ENCODE data around the gene GTPBP3.
"Not testable (repeated sequence)": the region's sequence is repeated elsewhere in the genome, so short reads cannot be mapped to it uniquely, and the experiment has no call there.

Gene GTPBP3

GRCh38 chr19:17348700-17349099 is 11.3 kb downstream of the GTPBP3 start:
- DNase-seq = no peak

DNA sequence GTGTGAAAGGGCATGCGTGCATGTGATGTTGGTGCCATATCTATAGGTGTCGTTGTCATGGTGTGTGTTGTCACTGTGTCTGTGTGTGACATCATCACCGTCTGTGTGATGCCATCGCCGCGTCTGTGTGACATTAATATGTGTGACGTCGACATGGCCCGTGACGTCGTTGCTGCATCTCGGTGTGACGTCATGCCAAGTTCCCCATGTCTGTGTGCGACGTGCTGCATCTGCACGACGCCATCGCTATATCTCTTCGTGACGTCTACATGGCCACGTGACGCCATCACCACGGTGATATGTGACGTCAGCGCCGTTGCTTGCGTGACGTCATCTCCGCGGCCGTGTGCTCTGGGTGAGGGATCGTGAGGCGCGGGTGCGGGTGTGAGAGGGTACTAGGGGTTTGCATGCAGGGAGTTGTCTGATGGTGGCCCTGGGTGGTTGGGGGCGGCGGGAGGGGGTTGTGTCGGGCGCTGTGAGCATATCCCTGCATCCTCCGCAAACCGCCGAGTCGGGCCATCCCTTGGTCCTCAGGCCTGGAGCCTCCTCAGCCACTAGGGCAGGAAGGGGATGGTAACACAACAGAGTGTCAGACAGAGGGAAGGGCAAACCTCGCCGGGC is 14.6 kb downstream of the GTPBP3 start:
- DNase-seq = no peak

DNA sequence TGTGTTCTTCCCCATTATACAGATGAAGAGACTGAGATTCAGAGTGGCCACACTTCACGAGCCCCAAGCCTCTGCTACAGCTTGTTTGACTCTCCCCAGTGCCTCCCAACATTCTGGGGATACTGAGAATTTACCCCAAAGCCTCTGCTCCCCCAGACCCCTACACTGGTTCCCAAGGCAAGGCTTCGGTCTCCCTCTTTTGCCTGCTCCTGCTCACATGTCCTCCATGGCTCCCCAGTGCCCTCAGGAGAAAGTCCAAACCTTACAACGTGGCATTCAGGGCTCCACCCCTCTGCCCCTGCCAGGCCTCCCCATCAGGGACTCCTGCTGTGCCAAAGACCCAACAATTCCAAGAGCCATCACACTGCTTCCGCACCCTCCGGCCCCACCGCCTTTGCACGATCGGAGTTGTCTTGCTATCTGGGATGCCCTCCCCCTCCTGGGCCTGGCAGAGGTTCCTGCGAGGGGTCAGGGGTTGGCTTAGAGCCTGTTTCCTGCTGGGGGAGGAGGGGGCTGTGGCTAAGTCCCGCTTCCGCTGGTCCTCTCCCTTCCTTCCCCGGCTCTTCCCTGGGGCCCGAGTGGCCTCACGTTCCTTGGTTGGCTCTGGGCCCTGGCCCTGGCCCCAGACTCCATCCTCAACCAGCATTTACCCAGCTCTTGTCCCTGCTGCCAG is 15.4 kb downstream of the GTPBP3 start:
- DNase-seq = no peak

DNA sequence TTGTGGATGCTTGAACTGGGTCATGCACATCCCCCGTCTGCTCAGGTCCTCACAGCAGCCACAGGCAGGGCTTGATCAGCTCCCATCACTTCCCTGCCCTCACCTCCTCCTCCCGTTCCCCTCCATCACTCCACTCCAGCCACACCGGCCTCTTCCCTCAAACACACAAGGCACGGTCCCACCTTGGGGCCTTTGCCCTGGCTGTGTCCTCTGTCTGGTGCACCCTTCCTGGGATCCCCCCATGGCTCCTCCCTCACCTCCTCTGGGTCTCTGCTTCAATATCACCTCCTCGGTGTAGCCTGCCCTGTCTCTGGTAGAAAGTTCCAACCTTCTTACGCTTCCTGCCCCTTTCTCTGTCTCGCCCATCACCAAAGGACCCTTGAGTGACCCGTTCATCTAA is 16.0 kb downstream of the GTPBP3 start:
- DNase-seq = no peak

DNA sequence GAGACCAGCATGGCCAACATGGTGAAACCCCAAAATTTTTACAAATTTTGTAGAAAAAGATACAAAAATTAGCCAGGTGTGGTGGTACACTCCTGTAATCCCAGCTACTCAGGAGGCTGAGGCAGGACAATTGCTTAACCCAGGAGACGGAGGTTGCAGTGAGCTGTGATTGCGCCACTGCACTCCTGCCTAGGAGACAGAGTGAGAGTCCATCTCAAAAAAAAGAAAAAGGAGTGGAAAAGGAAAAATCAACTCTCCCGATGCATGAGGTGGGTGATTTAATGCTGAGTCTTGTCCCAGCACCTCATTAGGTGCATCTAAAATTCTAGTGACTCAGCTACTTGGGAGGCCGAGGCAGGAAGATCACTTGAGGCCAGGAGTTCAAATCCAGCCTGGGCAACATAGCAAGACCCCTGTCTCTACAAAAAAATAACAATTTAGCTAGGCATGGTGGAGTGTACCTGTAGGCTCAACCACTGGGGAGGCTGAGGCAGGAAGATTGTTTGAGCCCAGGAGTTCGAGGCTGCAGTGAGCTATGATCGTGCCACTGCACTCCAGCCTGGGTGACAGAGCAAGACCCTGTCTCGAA is 19.8 kb downstream of the GTPBP3 start:
- DNase-seq = no peak

DNA sequence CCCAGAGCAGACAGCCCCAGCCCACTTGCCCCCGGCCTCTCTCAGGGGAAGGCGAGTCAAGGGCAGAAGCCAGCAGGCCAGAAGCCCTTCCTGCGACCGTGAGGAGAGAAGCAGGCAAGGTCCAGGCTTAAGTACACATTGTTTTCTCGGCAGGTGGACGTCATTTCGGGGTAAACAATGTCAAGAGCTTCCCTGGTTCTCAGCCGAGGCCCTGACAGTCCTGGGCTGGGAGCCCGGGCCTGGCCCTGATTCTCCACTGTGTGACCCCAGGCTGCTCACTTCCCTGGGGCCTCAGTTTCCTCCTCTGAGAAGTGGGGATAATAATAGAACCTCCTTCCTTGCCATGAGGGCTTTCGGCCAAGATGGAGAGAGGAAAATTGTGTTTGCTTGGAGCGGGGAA is 20.4 kb downstream of the GTPBP3 start:
- no peak for DNase-seq

GRCh38 chr19:17358395-17358794 is 21.0 kb downstream of the GTPBP3 start:
- no peak for DNase-seq

DNA sequence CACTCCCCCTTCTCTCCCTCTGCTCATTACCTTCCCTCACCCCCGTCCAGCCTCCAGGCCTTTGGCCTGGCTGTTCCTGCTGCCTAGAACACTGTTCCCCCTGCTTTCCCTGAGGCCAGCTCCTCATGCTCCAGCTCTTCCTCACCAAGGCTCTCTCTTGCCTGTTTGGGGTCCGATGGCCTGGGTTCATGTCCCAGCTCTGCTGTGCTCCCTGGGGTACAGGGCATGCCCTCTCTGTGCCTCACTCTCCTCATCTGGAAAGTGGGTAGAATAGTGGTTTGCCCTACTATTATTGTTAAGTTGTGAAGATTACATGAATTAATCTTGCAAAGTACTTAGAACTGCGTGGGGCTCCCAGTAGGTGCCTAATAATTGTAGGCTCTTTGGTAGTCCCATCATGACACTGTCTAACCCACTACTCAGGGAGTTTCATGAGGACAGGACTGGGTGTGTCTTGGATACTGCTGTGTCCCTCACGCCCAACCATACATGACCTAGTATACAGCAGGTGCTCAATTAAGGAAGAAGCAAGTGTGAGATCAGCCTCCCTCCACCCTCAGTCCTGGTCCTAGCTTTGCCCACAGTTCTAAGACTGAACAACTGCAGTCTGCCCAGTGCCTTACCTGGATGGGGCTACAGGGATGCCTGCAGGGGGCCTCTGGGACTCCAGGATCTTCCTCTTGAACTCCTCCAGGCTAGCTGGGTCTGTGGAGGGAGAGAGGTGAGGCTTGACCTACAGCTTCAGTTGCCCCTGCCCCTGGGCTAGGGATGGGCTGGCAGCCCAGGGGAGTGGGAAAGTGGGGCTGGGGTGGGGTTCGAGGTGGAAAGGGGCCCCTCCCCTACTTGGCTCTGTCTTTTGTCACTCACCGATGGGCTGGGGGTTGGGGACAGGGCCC is 22.8 kb downstream of the GTPBP3 start:
- no peak for DNase-seq

DNA sequence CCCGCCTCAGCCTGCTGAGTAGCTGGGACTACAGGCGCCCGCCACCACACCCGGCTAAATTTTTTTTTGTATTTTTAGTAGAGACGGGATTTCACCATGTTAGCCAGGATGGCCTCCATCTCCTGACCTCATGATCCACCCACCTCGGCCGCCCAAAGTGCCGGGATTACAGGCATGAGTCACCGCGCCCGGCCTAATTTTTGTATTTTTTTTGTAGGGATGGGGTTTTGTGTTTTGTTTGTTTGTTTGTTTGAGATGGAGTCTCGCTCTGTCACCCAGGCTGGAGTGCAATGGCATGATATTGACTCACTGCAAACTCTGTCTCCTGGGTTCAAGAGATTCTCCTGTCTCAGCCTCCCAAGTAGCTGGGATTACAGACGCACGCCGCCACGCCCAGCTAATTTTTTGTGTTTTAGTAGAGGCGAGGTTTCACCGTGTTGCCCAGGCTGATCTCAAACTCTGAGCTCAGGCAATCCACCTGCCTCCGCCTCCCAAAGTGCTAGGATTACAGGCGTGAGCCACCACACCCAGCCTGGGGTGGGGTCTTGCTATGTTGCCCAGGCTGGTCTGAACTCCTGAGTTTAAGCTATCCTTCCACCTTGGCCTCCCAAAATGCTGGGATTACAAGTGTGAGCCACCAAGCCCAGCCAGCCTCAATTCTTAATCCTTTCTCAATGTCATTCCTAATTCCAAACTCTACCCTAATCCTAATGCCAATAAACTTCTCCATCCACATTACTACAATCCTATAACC is 26.7 kb downstream of the GTPBP3 start:
- DNase-seq = not testable (repeated sequence)

DNA sequence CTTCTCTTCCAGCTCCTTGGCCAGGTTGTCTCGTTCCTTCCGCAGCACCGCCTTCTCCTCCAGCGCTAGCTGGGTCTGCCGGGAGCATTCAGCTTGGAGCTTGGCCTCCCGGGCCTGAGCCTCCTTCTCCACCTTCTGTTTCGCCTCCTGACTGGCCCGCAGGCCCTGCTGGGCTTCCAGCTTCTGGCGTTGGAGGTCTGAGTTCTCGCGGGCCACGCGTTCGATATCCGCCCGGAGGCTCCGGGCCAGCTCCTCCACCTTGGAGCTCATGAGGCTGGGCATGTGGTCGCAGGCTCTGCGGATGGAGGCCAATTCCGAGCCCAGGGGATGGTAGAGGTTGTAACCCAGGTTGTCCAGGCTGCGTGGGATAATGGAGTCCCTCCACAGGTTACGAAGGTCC is 28.0 kb downstream of the GTPBP3 start:
- DNase-seq = no peak

GRCh38 chr19:17370026-17370587 is 32.8 kb downstream of the GTPBP3 start:
- DNase-seq = no peak

DNA sequence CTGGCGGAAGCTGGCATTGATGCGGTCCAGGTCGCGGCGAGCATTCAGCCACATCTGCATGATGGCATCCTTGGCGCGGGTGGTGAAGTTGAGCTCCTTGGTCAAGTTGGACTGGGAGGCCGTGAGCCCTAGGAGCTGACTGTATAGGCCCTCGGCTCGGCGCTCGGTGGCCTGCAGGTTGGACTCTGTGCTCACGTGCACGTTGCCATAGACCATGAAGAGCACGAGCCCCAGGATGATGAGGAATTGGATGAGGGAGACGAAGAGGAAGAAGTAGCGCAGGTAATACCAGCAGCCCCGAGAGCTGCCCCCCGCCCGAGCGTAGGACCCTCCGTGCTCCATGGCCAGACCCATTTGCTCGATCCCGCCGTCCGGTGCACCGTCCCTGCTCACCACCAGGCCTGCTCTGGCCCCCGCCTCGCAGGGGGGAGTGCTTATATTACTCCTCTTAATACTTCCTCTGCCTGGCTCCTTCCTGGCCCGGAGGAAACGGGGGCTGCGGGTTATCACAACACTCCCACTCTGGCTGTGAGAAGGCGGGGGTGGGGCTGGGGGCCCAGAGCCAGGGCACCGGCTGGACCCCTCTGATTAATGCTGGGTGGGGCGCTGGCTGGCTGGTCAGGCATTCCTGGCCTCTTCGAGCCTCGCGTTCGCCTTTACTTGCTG is 39.7 kb downstream of the GTPBP3 start, which contains the start of gene PLVAP:
Gene PLVAP (minus strand): TSS at position 408 of the 666 bp plus-strand sequence. CDS start 54 bp downstream, at position 354.
- DNase-seq = no peak

- DNase-seq = no peak
These were observed 40.9 kb downstream of the GTPBP3 start for GRCh38 chr19:17378271-17378670.

DNA sequence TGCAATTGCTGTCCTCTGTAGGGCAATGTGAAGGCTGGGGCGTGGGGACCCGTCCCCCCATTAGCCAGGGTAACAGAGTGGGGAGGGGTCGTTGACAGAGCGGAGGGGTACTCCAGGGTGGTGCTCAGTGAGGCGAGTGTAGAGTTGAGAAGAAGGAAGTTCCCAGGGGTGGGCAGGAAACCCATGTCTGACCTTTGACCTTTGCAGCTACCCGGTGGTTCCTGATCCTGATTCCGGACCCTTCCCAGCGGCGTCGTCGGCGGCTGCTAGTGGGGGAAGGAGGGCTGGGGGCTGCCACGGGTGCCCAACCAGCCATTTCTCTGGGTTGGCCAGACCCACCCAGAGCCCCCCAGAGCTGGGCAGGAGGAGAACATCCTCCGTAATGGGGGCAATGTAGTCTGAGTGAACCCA is 41.9 kb downstream of the GTPBP3 start:
- no peak for DNase-seq

DNA sequence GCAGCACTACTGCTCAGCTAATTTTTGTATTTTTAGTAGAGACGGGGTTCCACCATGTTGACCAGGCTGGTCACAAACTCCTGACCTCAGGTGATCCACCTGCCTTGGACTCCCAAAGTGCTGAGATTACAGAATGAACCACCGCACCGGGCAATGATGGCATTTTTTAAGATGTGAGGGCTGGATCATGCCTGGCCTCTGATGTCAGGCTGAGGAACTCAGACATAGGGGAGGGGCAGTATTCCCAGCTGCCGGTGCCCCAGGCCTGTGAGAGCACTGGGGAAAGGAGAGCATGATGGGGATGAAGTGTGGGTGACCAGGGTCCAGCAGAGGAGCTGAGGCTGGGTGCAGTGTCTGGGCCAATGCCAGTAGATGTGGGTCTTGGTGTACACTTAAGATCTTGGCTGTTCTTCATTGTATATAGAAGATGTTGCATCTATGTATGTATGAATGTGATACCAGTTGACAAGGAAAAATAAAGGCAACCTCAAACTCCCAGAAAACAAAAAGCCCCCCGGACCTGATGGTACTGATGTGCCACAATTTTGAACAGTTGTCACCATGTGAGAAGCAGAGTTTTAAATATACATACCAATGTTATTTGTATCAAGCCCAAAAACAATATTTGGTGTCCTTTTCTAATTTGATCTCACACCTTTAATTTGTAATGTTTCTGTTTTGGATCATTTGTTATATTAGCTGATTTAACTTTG is 43.2 kb downstream of the GTPBP3 start:
- no peak for DNase-seq

DNA sequence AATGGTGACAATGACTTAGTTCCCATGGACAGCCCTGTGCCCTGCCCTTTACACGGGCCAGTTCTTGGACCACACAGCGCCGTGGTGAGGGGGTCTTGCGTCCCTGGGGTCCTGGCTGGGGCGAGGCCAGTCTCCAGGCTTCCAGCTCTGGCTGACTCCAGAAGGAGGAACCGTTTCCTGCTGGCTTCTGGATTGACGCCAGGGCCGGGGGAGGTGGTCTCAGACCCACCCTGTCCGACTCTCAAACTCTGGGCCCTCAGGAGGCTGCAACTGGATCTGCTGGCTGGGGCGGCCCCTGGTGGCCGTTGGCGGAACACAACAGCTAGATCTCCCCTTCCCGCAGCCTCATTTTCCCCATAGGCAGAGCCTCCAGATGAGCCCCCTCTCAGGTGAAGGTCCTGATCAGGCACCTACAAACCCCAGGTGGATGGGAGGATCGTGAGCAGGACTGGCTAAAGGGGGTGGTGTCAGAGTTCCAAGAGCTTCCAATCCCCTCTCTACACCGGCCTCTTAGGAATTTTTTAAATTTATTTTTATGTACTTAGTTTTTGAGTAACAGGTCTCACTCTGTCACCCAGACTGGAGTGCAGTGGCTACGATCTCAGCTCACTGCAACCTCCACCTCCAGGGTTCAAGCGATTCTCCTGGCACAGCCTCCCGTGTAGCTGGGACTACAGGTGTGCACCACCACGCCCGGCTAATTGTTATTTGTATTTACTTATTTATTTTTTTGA is 48.7 kb downstream of the GTPBP3 start:
- DNase-seq = peak; percentile 70

DNA sequence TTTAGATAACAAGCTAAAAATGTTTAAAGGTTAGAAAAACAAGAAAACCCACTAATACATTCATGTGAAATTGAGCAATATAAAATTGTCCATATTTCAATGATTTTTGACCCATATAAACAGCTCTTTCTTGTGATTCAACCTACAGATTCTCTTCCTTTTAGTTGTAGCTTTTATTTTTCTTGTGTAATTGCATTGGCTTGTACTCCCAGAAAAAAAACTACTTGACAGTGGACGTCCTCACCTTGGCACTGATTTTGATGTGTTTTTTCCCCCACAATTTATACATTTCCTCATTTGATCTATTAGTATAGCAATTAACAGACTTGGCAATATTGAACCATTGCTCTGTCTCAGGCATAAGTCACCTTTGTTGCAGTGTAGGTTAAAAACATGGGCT is 51.9 kb downstream of the GTPBP3 start:
- DNase-seq = no peak

GRCh38 chr19:17389957-17390664 is 52.8 kb downstream of the GTPBP3 start:
- no peak for DNase-seq

DNA sequence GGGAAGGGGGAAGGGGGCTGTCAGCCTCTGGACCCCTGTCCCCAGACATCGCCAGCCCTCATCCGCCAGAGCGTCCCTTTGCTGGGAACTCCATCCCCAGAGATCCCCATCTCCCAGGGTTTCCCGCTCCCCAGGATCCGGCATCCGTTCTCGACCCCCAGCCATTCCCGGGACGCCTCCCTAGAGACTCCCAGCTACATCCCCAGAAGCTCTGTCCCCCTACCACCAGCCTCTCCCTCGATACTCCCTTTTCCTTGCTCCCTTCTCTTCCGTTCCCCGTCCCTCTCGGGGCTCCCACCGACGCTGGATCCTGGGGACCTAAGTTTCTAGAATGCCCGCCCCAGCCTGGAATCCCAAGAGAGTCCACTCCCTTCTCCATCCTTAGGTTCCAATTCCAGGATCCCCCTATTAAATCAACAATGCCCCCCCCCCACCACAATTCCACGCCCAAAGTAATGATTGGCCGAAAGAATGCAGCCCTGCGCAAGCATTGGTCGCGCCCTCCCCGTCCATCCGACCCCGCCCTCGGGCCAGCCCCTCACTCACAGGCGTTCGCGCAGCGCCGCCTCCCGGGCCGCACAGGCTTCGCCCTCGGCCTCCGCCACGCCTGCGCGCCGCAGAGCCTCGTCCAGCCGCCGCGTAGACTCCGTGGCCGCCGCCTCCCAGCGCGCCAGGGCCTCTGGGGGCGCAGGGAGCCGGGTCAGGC is 53.5 kb downstream of the GTPBP3 start:
- peak; percentile 94 for DNase-seq
